HG03045 (cell line): ENCODE data around the gene TREML2.

ENCODE experiments used
- ATAC-seq: cut with Tn5 transposase; IDR thresholded peaks from one replicate; pipeline ENCODE4 v1.9.1; 2021; ENCODE audit warnings: mild to moderate bottlenecking, moderate library complexity; ENCODE audit not compliant: unreplicated experiment

TREML2 gene

GRCh38 chr6:41179163-41179562 is 21.8 kb downstream of the TREML2 start:
- ATAC-seq = no peak

- ATAC-seq = no peak
These were observed 23.3 kb downstream of the TREML2 start for GRCh38 chr6:41177695-41178094.

GRCh38 chr6:41177287-41177686 is 23.7 kb downstream of the TREML2 start:
- ATAC-seq = no peak

GRCh38 chr6:41176189-41176588 is 24.8 kb downstream of the TREML2 start:
- ATAC-seq = no peak

GRCh38 chr6:41175084-41175483 is 25.9 kb downstream of the TREML2 start:
- ATAC-seq = no peak

- no peak for ATAC-seq
These were observed 26.3 kb downstream of the TREML2 start for GRCh38 chr6:41174610-41175009.

- no peak for ATAC-seq
These were observed 29.0 kb downstream of the TREML2 start for GRCh38 chr6:41171908-41172307.

- ATAC-seq = no peak
These were observed 30.3 kb downstream of the TREML2 start for GRCh38 chr6:41170547-41171160.

- ATAC-seq = no peak
These were observed 33.6 kb downstream of the TREML2 start for GRCh38 chr6:41167173-41167963.

- ATAC-seq = no peak
These were observed 36.3 kb downstream of the TREML2 start for GRCh38 chr6:41164551-41165120.

- no peak for ATAC-seq
These were observed 37.6 kb downstream of the TREML2 start for GRCh38 chr6:41163419-41163717.

- ATAC-seq = no peak
These were observed 38.1 kb downstream of the TREML2 start, which contains the start of gene TREM2 for GRCh38 chr6:41162687-41163418. Gene TREM2 (minus strand): TSS chr6:41163116. CDS start chr6:41163082, 34 bp downstream.

- ATAC-seq = no peak
These were observed 38.9 kb downstream of the TREML2 start for GRCh38 chr6:41161851-41162552.

- no peak for ATAC-seq
These were observed 39.6 kb downstream of the TREML2 start for GRCh38 chr6:41161380-41161779.

GRCh38 chr6:41160933-41161332 is 40.0 kb downstream of the TREML2 start:
- no peak for ATAC-seq

- ATAC-seq = no peak
These were observed 41.4 kb downstream of the TREML2 start for GRCh38 chr6:41159415-41160082.

- ATAC-seq = no peak
These were observed 43.6 kb downstream of the TREML2 start for GRCh38 chr6:41157323-41157722.

- no peak for ATAC-seq
These were observed 44.2 kb downstream of the TREML2 start for GRCh38 chr6:41156771-41157170.

- ATAC-seq = no peak
These were observed 44.9 kb downstream of the TREML2 start for GRCh38 chr6:41156001-41156400.

- ATAC-seq = no peak
These were observed 45.7 kb downstream of the TREML2 start for GRCh38 chr6:41155132-41155805.
